ENCODE results near the gene PTPRT.

PTPRT gene

DNA sequence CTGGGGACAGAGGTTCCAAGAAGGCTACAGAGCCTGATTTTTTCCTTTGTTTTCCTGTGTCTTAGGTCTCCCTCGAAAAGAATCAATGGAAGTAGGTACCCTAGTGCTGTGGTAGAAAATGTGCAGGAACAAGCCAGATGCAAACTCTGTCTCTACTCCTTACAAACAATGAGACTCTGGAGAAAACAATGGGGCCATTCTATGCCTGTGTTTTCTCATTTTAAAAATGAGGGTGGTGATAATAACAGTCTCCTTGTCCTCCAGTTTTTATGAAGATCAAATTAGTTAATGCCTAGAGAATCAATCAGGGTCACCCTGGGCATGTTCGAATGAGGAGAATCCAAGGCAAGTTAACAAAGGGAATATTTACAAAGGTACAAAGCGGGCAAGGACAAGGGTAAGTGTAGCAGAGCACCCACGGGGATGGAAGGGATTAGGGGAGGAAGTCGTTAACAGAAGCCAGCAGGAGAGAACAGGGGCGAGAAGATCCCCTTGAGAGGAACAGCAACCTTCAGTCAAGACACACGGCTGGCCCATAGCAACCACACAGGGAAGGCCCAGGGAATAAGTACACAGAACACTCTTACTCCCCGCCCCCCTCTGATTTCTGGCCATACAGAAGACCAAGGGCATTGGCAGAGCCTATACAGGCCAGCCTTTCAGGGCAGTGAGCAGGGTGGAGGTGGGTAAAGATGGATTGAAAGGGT is 342.8 kb downstream of the PTPRT start:
- no peaks in the 10 kb centered on the region for H3K36me3 ChIP-seq

DNA sequence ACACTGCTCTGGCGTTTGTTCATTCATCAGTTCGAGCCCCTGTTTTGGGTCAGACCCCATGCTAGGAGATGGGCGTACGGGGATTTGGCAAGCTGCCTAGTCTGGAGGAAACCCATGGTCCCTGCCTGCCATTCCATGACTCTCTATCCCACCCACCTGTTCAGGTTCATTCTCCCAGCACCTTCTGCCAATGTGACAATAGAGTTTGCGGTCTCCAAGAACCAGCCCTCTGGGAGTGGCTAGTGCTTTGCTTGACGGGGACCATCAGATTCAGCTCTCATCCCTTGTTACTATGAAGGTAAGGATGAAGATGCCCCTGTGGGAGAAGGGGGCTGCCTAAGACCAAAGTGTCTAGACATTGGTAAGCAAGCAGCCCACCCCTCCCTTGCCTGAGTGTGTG is 345.0 kb downstream of the PTPRT start:
- DNase-seq, result no peak
- H3K36me3 ChIP-seq, result no peaks in the 10 kb centered on the region
- intact Hi-C loops (cut with DNase I; ENCODE audit: low total_unique reads), result no loop called here

More for the DNA sequence above, 342.8 kb downstream of the PTPRT start:
- Histone ChIP-seq H3K27me3 (no peaks in the 10 kb centered on the region), H3K9me3 (no peaks in the 10 kb centered on the region), H3K27ac (no peak overlapping the region), H3K4me3 (no peak overlapping the region), H3K4me1 (no peaks in the 10 kb centered on the region)
- intact Hi-C loops (cut with DNase I; ENCODE audit: low total_unique reads), result no loop called here
- TF ChIP-seq, protein P1, sequence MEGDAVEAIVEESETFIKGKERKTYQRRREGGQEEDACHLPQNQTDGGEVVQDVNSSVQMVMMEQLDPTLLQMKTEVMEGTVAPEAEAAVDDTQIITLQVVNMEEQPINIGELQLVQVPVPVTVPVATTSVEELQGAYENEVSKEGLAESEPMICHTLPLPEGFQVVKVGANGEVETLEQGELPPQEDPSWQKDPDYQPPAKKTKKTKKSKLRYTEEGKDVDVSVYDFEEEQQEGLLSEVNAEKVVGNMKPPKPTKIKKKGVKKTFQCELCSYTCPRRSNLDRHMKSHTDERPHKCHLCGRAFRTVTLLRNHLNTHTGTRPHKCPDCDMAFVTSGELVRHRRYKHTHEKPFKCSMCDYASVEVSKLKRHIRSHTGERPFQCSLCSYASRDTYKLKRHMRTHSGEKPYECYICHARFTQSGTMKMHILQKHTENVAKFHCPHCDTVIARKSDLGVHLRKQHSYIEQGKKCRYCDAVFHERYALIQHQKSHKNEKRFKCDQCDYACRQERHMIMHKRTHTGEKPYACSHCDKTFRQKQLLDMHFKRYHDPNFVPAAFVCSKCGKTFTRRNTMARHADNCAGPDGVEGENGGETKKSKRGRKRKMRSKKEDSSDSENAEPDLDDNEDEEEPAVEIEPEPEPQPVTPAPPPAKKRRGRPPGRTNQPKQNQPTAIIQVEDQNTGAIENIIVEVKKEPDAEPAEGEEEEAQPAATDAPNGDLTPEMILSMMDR (IDR thresholded peaks at IDR 0.05), result no peak
- no peak for DNase-seq

DNA sequence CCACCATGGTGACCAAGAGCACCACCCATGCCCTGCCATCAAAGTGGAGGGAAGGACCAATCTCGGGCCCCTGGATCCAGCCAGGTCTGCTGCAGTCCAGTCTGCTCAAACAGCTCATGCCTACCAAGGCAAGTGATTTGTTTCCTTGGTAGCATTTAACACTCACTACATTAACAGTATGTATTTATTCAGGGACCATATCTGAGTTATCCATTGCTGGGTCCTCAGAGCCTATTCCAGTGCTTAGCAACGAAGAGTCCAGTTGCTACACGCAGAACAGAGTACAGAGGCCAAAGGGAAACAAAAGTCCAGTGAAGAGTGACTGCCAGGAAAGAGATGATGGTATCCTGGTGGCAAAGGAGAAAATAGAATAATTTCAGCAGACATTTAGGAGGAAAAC is 352.2 kb downstream of the PTPRT start:
- no peaks in the 10 kb centered on the region for H3K27me3 ChIP-seq
- H3K9me3 ChIP-seq, result no peaks in the 10 kb centered on the region
- H3K4me3 ChIP-seq, result no peak overlapping the region
- intact Hi-C loops (cut with DNase I; ENCODE audit: low total_unique reads), result no loop called here
- TF ChIP-seq, protein P1 (IDR thresholded peaks at IDR 0.05), result no peak
- H3K27ac ChIP-seq, result no peak overlapping the region
- no peaks in the 10 kb centered on the region for H3K4me1 ChIP-seq
- no peak for DNase-seq
- H3K36me3 ChIP-seq, result no peaks in the 10 kb centered on the region

More for the DNA sequence above, 345.0 kb downstream of the PTPRT start:
- no peaks in the 10 kb centered on the region for H3K4me1 ChIP-seq
- H3K9me3 ChIP-seq, result no peaks in the 10 kb centered on the region
- H3K27me3 ChIP-seq, result no peaks in the 10 kb centered on the region
- no peak overlapping the region for H3K27ac ChIP-seq
- H3K4me3 ChIP-seq, result no peak overlapping the region
- TF ChIP-seq, protein P1 (IDR thresholded peaks at IDR 0.05), result no peak

DNA sequence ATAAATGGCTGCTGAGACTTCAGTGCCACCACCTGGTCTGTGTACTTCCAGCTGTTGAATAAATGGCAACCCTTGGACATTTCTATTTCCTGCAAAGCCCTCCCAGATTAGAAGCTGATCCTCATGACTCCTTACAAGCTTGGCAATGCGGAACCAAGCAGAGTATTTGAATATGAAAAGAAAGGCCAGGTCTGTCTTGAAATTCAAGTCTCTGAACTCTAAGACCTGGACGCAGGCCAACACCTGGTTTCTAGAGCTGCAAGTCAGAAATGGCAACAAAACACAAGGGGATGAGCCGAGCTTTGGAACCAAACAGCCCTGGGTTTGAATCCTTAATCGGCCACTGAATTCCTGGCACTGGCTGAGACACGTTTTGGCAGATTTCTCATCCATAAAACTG is 353.4 kb downstream of the PTPRT start:
- DNase-seq, result no peak
- Histone ChIP-seq H3K36me3 (no peaks in the 10 kb centered on the region), H3K27ac (no peak overlapping the region), H3K9me3 (no peaks in the 10 kb centered on the region), H3K4me1 (no peaks in the 10 kb centered on the region), H3K4me3 (no peak overlapping the region), H3K27me3 (no peaks in the 10 kb centered on the region)
- intact Hi-C loops (cut with DNase I; ENCODE audit: low total_unique reads), result no loop called here
- TF ChIP-seq, protein P1 (IDR thresholded peaks at IDR 0.05), result no peak

DNA sequence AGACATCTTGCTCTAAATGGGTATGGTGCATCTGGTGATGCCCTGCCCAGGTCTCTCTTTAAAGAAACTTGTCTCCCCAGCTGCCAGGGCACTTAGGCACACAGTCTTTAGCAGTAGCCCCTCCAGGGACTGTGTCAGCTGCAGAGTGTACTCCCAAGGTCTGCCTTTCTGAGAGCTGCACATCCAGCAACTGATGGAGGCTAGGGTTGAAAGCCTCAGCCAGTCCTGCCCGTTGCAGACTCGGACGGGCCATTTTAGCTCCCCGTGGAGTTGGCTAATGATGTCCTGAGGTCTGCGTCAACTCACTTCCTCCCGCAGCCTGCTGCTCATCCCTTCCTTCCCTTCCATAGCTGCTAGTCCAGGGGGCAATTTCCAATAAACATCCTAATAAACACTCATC is 381.8 kb downstream of the PTPRT start:
- Histone ChIP-seq H3K4me3 (no peak overlapping the region), H3K9me3 (no peaks in the 10 kb centered on the region), H3K27me3 (no peaks in the 10 kb centered on the region), H3K36me3 (no peaks in the 10 kb centered on the region), H3K27ac (no peak overlapping the region), H3K4me1 (no peaks in the 10 kb centered on the region)
- intact Hi-C loops (cut with DNase I; ENCODE audit: low total_unique reads), result no loop called here
- TF ChIP-seq, protein P1 (IDR thresholded peaks at IDR 0.05), result no peak
- DNase-seq, result no peak
